Loucy (cell line): ENCODE results near the gene PMM1.

Experiments used
- CTCF ChIP-seq: fragments of 200-600 bp; sonication (generic); conservative IDR thresholded peaks from 2 replicates; pipeline ENCODE4 v1.5.1; 2014; ENCODE audit warnings: mild to moderate bottlenecking, antibody characterized with exemption, low read length
- EZH2phosphoT487 ChIP-seq: fragments of 200-600 bp; IDR thresholded peaks from 2 replicates; pipeline ENCODE4 v1.6.1; 2018; ENCODE audit warnings: antibody characterized with exemption, mild to moderate bottlenecking, moderate library complexity, borderline replicate concordance

GRCh38 chr22:41573677-41574076, 16.0 kb downstream of the PMM1 start:
- TF ChIP-seq CTCF (no peak), EZH2phosphoT487 (no peak)
